Skeletal muscle satellite cell (primary cell): Measurements from ENCODE around the gene ACAP1.

ENCODE experiments used
- H3K27me3 ChIP-seq: 2 replicates; pipeline ENCODE4 v1.7.0; 2013; ENCODE audit warnings: low read length; ENCODE audit not compliant: control insufficient read depth, insufficient read depth
- H3K36me3 ChIP-seq: 2 replicates; pipeline ENCODE4 v1.7.0; 2013; ENCODE audit warnings: mild to moderate bottlenecking, control low read depth, low read length; ENCODE audit not compliant: insufficient read depth
- H3K4me1 ChIP-seq: 2 replicates; pipeline ENCODE4 v1.7.0; 2013; ENCODE audit warnings: low read length; ENCODE audit not compliant: control insufficient read depth, insufficient read depth
- H3K4me2 ChIP-seq: 2 replicates; pipeline ENCODE4 v1.7.0; 2013; ENCODE audit warnings: mild to moderate bottlenecking, low read length
- H3K4me3 ChIP-seq: 2 replicates; pipeline ENCODE4 v1.7.0; 2013; ENCODE audit warnings: low read length
- H3K9ac ChIP-seq: 2 replicates; pipeline ENCODE4 v1.7.0; 2013; ENCODE audit warnings: mild to moderate bottlenecking, low read depth, low read length, moderate library complexity
- H3K9me3 ChIP-seq: replicated peaks from 2 replicates; pipeline ENCODE4 v1.7.0; 2013; ENCODE audit warnings: mild to moderate bottlenecking, control low read depth, low read length

The ACAP1 gene

DNA sequence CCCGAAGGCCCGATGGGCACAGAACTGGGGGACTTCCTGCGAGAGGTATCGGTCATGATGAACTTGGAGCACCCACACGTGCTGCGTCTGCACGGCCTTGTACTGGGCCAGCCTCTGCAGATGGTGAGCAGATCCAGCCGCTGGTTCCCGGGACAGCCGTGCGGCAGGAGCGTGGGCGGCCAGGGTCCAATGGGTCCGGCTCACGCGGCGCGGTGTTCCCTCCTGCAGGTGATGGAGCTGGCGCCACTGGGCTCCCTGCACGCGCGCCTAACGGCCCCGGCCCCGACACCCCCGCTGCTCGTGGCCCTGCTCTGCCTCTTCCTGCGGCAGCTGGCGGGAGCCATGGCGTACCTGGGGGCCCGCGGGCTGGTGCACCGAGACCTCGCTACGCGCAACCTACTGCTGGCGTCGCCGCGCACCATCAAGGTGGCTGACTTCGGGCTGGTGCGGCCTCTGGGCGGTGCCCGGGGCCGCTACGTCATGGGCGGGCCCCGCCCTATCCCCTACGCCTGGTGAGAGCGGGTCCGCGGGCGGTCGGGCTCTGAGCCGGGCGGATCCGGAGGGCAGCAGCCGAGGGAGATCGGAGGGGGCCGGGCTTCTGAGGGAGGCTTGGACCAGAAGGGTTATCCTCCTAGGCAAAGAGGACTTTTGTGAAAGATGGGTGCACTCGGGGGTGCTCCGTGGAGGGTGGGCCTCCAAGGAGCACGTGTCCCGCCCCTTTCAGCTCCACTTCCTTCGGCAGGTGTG is 47.6 kb downstream of the ACAP1 start:
- Histone ChIP-seq H3K27me3 (peaks cover 46% of the 10 kb centered on the region), H3K4me1 (peaks cover 12% of the 10 kb centered on the region), H3K4me2 (peak overlapping the region; percentile 87), H3K9me3 (peaks cover 9% of the 10 kb centered on the region), H3K4me3 (peak overlapping the region; percentile 63), H3K36me3 (peaks cover 12% of the 10 kb centered on the region), H3K9ac (no peak overlapping the region)

GRCh38 chr17:7384489-7385081 is 48.3 kb downstream of the ACAP1 start:
- peak overlapping the region; percentile 63 for H3K4me3 ChIP-seq
- peak overlapping the region; percentile 87 for H3K4me2 ChIP-seq
- H3K4me1 ChIP-seq, result peaks cover 12% of the 10 kb centered on the region
- peaks cover 19% of the 10 kb centered on the region for H3K36me3 ChIP-seq
- H3K27me3 ChIP-seq, result peaks cover 41% of the 10 kb centered on the region
- H3K9ac ChIP-seq, result no peak overlapping the region
- peaks cover 2% of the 10 kb centered on the region for H3K9me3 ChIP-seq

- no peaks in the 10 kb centered on the region for H3K9me3 ChIP-seq
- H3K36me3 ChIP-seq, result peaks cover 50% of the 10 kb centered on the region
- peaks cover 2% of the 10 kb centered on the region for H3K27me3 ChIP-seq
- no peak overlapping the region for H3K9ac ChIP-seq
- no peak overlapping the region for H3K4me2 ChIP-seq
- peaks cover 12% of the 10 kb centered on the region for H3K4me1 ChIP-seq
- H3K4me3 ChIP-seq, result no peak overlapping the region
Observed at GRCh38 chr17:7388856-7389255, 52.5 kb downstream of the ACAP1 start.

DNA sequence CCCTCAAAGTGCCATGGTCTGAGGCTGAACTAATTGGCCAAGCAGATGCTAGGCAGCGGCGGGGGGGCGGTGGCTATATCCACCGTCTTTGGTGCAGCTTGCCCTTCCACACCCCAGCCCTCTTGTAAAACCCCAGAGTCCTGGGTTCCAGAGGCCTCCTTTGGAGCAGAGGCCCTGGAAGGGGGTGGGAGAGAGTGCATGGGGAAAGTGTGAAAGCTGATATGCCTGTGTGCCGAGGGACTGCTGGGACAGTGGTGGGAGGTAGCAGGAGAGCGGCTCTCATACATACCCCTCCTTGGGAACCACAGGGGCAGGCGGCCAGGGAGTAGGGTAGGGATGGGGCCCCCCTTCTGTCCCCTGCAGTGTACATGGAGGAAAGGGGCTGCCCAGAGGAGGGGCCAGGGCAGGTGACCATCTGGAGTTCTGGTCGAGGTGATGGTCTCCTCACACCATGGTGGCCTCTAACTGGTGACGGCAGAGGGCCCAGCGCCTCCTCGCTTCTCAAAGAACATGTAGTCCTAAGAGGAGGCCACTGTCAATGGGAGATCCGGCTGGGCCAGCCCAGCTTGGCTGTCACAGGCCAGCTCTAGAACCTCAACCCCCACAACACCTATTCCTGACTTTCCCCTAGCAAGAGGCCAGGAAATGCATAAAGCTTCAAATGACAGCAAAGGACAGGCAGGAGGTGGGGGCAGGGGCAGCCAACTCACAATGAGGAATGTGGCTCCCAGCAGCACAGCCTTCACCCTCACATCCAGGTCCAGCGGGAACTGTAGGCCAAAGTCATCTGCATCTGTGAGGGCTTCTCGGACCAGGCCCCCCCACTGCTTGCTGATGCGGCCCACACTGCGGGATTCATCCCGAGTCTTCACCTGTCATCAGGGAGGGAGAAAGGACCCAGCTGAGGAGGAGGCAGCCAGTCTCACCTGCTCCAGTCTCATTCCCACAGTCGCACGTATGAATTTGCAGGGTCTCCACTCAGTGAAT is 53.9 kb downstream of the ACAP1 start:
- Histone ChIP-seq H3K9me3 (no peaks in the 10 kb centered on the region), H3K4me3 (no peak overlapping the region), H3K36me3 (peaks cover 50% of the 10 kb centered on the region), H3K4me1 (peaks cover 10% of the 10 kb centered on the region), H3K9ac (no peak overlapping the region), H3K4me2 (no peak overlapping the region), H3K27me3 (no peaks in the 10 kb centered on the region)

DNA sequence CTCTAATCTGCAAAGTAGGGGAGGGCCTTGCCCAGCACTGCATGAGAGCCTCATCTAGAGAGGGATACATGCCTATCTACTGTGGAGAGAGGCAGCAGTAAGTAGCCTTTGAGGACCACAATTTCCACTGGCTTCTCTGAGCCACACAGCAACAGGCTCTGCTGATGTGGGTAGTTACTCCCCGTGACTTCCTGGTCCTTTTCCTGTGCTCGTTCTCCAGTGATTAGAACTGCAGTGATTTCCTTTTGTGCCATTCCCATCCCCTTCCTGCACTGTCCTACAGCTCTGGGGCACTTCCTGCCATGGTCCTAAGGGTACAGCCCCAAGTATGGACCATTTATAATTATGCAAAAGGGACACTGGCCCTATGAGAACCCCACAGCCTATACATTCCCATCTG is 55.0 kb downstream of the ACAP1 start:
- H3K9ac ChIP-seq, result no peak overlapping the region
- H3K9me3 ChIP-seq, result no peaks in the 10 kb centered on the region
- no peak overlapping the region for H3K4me2 ChIP-seq
- peaks cover 10% of the 10 kb centered on the region for H3K4me1 ChIP-seq
- H3K27me3 ChIP-seq, result no peaks in the 10 kb centered on the region
- no peak overlapping the region for H3K4me3 ChIP-seq
- H3K36me3 ChIP-seq, result peaks cover 50% of the 10 kb centered on the region

- Histone ChIP-seq H3K9me3 (no peaks in the 10 kb centered on the region), H3K27me3 (no peaks in the 10 kb centered on the region), H3K4me3 (peak overlapping the region; percentile 76), H3K4me2 (peak overlapping the region; percentile 95), H3K9ac (peak overlapping the region; percentile 86), H3K36me3 (peaks cover 48% of the 10 kb centered on the region), H3K4me1 (peaks cover 10% of the 10 kb centered on the region)
Observed at GRCh38 chr17:7392696-7393612, 56.6 kb downstream of the ACAP1 start.

DNA sequence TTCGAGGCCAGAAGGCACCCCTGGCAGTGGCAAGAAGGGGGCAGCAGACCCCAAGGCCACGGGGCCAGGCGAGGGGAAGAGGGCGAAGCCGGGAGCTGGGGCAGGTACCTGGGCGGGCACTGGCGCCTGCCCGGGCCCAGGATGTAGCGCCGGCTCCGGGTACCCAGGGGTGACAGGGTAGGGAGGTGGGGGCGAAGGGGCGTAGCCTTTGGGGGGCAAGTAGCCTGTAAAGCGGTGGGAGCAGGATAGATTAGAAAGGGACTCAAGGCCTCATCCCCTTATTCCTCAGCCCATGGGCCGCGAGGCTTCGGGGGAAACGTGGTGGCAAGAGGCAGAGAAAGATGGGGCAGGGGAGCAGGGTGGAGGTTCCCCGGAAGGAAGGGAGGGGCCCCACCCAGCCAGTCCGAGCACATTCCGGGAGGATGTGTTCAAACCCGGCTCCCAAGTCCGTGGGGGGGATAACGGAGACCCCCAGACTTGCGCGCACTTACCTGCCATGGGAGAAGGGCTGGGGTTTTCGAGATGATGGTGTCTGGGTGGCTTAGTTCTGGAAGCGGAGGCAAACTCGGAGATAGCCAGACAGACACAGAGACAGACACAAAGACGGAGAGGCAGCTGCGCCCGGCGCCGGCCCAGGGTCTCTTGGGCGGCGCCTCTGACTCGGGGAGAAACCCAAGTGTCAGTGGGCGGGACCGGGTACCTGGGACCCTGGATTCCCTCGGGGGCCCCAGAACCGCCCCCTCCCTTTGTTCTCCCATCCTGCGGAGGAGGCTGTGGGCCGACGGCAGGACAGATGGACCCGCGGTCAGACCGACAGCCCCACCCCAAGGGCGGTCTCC is 57.5 kb downstream of the ACAP1 start:
- Histone ChIP-seq H3K9me3 (no peaks in the 10 kb centered on the region), H3K4me3 (peak overlapping the region; percentile 76), H3K4me1 (peaks cover 10% of the 10 kb centered on the region), H3K36me3 (peaks cover 39% of the 10 kb centered on the region), H3K4me2 (peak overlapping the region; percentile 95), H3K9ac (peak overlapping the region; percentile 86), H3K27me3 (no peaks in the 10 kb centered on the region)

GRCh38 chr17:7394452-7395191 is 58.3 kb downstream of the ACAP1 start, which contains the start of gene PLSCR3:
PLSCR3 (minus strand) TSS chr17:7394525; CDS start chr17:7394110, 415 bp downstream.
- Histone ChIP-seq H3K4me1 (peaks cover 10% of the 10 kb centered on the region), H3K4me2 (peak within 1 kb of the TSS; percentile 95), H3K27me3 (no peaks in the 10 kb centered on the region), H3K36me3 (peaks cover 31% of the 10 kb centered on the region), H3K9me3 (no peaks in the 10 kb centered on the region), H3K4me3 (peak within 1 kb of the TSS; percentile 76), H3K9ac (peak within 1 kb of the TSS; percentile 86)

DNA sequence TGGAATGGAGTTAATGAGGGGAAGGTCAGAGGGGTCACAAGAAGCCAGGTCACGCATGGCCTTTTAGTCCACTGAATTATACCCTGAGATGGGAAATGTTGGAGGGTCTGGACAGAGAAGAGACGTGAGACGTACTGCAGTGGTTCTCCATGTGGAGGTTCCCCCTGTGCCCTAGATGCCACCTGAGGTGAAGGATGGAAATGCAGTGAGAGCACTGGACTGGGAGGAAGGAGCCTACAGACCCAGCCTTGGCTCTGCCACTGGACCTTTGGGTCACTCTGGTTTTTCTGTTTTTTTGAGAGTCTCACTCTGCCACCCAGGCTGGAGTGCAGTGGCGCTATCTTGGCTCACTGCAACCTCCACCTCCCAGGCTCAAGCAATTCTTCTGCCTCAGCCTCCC is 59.8 kb downstream of the ACAP1 start:
- no peak overlapping the region for H3K4me2 ChIP-seq
- H3K27me3 ChIP-seq, result no peaks in the 10 kb centered on the region
- H3K36me3 ChIP-seq, result peaks cover 16% of the 10 kb centered on the region
- no peak overlapping the region for H3K9ac ChIP-seq
- peaks cover 14% of the 10 kb centered on the region for H3K4me1 ChIP-seq
- no peaks in the 10 kb centered on the region for H3K9me3 ChIP-seq
- H3K4me3 ChIP-seq, result no peak overlapping the region
